ENCODE measurements around the gene CRTC1. TPM values are rescaled to one million over a fixed set of nuclear protein-coding genes. Genes with fewer than 3 reads are reported as not detected.

The CRTC1 gene
- total and polyA plus RNA-seq, 10 donors, result 3.1 to 15.7 (median 8.2) TPM

GRCh38 chr19:18639706-18640243 lies 43.7 kb upstream of the CRTC1 start:
- Histone ChIP-seq H3K9me3 (no peaks in the 10 kb centered on the region), H3K4me3 (no peak overlapping the region), H3K27ac (no peak overlapping the region), H3K27me3 (replicated peaks in 1 of 7) (no peaks in the 10 kb centered on the region), H3K4me1 (peaks cover 0 to 46% (median 37%) of the 10 kb centered on the region in 6 donors), H3K36me3 (peaks cover 0 to 8% (median 0%) of the 10 kb centered on the region in 6 donors)
- TF ChIP-seq CTCF (IDR thresholded peaks at IDR 0.05 in 8 of 11, conservative IDR thresholded peaks at IDR 0.05 in 3 of 11), result no peak
- no peak for TF ChIP-seq POLR2A (IDR thresholded peaks at IDR 0.05)
- TF ChIP-seq POLR2AphosphoS5 (IDR thresholded peaks at IDR 0.05), result no peak
- intact Hi-C loops (cut with DNase I; ENCODE audit: low total_unique reads), result no loop called here
- no peak for DNase-seq
- WGBS, 5 donors, result 79 to 87% (median 83%) methylated on average over 8 of the region's 8 CpGs

- peak overlapping the region in 1 of 8 donors; percentile 14 for H3K27ac ChIP-seq
- WGBS, 5 donors, result 28 to 39% (median 35%) methylated on average over 15 of the region's 15 CpGs
- peaks cover 0 to 8% (median 0%) of the 10 kb centered on the region in 6 donors for H3K36me3 ChIP-seq
- H3K4me3 ChIP-seq, result peak overlapping the region in 1 of 8 donors; percentile 19
- DNase-seq, result no peak
- TF ChIP-seq POLR2A (IDR thresholded peaks at IDR 0.05) (no peak), POLR2AphosphoS5 (IDR thresholded peaks at IDR 0.05) (peak in 1 of 3 donors; percentile 24), CTCF (IDR thresholded peaks at IDR 0.05 in 8 of 11, conservative IDR thresholded peaks at IDR 0.05 in 3 of 11) (peak in 2 of 11 experiments; percentile 5 to 6)
- no peaks in the 10 kb centered on the region for H3K27me3 ChIP-seq (replicated peaks in 1 of 7)
- H3K4me1 ChIP-seq, result peaks cover 9 to 38% (median 29%) of the 10 kb centered on the region in 6 donors
- H3K9me3 ChIP-seq, result no peaks in the 10 kb centered on the region
- intact Hi-C loops (cut with DNase I; ENCODE audit: low total_unique reads), result no loop called here
These were observed 39.1 kb upstream of the CRTC1 start for GRCh38 chr19:18644196-18645034.

- no peaks in the 10 kb centered on the region for H3K27me3 ChIP-seq (replicated peaks in 1 of 7)
- intact Hi-C loops (cut with DNase I; ENCODE audit: low total_unique reads), result no loop called here
- DNase-seq, result no peak
- H3K27ac ChIP-seq, result no peak overlapping the region
- H3K4me3 ChIP-seq, result no peak overlapping the region
- 71 to 84% (median 76%) methylated on average over 11 to 13 of the region's 13 CpGs for WGBS, 5 donors
- H3K9me3 ChIP-seq, result no peaks in the 10 kb centered on the region
- TF ChIP-seq POLR2A (IDR thresholded peaks at IDR 0.05) (no peak), CTCF (IDR thresholded peaks at IDR 0.05 in 8 of 11, conservative IDR thresholded peaks at IDR 0.05 in 3 of 11) (no peak), POLR2AphosphoS5 (IDR thresholded peaks at IDR 0.05) (no peak)
- peaks cover 0 to 8% (median 0%) of the 10 kb centered on the region in 6 donors for H3K36me3 ChIP-seq
- peaks cover 14 to 45% (median 36%) of the 10 kb centered on the region in 6 donors for H3K4me1 ChIP-seq
These were observed 38.4 kb upstream of the CRTC1 start for GRCh38 chr19:18645035-18645511.
